NCI-H187 (cell line): Measurements from ENCODE around the gene HMG20A.

Source experiments
- DNase-seq, 2 experiments: peaks; one replicate each; lab custom pipeline; 2025; lab: John Stamatoyannopoulos, UW

HMG20A gene

DNA sequence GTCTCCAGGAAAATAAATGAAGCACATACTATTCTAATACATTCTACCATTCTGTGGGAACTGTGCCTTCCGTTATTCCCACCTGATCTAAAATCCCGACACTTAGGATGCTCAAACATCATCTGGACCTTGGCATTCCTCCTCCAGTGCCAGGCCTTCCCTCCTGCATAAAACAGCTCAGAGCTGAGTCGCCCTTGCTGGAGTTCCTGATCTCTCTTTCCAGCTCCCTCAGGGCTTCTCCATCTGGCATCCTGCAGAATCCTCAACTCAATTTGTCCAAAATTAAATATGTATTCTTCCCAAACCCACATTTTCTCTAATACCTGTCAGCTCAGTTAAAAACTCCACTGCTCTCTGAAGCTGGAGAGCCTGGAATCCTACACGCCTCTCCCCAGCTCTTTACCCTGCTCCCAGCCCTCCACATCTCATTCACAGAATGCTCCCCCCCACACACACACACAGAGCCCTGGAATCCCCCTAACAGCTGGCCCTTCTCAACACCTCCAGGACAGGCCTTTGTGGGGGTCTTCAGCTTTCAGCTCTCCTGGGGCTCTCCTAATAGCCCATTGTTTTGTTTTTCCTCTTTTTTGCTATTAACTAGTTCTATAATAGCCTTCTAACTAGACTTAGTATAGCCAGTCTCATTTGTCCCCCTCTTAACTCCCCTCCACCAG, 78.5 kb downstream of the HMG20A start:
- no peak for DNase-seq

- no peak for DNase-seq
Measured at GRCh38 chr15:77500989-77501388, 80.3 kb downstream of the HMG20A start.

DNA sequence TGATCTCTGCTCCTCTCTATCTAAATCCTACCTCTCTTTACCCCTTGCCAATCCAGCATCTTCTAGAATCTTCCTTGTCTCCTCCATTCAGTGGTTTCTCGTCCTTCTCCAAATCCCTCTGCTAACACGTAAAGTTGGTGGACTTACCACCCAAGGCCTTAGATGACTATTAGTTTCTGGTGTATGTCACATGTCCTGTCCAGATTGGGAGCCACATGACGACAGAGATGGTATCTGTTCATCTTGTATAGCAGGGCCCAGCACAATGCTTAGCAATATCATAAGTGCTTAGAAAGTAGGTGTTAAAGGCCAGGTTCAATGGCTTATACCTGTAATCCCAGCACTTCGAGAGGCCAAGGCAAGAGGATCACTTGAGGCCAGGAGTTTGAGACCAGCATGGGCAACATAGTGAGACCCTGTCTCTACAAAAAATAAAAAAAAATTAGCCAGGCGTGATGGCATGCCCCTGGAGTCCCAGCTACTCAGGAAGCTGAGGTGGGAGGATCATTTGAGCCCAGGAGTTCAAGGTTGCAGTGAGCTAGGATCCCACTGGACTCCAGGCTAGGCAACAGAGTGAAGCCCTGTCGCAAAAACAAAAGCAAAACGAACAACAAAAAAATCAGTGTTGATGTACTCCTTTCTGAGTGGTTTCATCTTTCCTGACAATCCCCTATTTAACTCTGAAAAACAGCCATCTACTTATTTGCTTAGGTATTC, 81.8 kb downstream of the HMG20A start:
- DNase-seq = no peak

- no peak for DNase-seq
Measured at GRCh38 chr15:77503240-77503639, 82.6 kb downstream of the HMG20A start.

DNA sequence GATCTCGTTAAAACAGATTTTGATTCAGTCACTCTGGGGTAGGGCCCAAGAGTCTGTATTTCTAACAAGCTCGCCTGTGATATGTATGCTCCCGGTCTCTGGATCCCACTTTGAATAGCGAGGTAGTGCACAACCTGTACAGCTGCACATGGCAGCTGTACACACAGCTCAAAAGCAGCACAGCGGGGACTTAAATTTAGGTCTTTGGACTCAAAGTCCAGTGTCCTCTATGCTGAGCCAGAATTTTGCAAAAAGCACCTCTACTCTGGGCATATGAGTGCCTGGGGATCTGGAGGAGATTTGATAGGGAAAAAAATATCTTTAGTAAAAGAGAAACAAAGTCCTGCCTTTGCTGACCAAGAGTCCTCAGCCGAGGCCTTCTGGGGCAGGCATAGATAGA, 83.1 kb downstream of the HMG20A start:
- no peak for DNase-seq

DNA sequence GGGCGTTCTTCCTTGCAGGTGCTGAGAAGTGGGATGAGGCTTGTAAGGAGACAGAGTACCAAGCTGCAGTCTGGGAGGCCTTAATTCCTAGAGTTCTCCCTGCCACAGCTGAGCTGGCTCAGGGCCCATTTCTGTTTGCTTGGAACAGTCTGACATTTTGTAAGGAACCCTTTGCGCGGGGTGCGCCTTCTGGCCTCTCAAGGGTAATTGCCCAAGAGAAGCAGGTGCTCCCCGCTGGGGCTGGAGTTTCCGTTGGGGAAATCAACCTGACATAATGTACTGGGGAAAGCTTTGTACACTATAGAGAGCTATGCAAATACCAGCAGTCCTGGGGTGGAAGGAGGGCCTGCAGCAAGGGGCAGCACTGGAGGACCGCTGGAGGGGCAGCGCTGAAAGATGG, 83.6 kb downstream of the HMG20A start:
- DNase-seq = peak; percentile 55 to 82

DNA sequence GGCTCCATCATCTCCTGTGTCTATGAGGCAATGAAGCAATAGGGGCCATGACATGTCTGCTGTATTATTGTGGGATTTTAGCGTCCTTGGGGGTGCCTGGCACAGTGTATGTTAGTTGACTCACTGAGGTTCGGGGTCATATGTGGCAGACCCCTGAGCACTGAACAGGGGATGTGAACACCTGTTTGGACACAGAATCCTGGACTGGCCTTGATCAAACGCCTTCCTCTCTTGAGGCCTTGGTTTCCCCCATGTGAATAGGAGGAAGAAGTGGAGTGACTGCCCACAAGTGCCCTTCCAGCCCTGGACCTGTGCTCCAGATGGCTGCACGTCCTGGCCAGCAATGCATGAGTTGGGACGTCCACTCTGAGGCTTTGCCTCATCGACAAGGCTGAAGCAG, 84.2 kb downstream of the HMG20A start:
- DNase-seq = no peak

DNA sequence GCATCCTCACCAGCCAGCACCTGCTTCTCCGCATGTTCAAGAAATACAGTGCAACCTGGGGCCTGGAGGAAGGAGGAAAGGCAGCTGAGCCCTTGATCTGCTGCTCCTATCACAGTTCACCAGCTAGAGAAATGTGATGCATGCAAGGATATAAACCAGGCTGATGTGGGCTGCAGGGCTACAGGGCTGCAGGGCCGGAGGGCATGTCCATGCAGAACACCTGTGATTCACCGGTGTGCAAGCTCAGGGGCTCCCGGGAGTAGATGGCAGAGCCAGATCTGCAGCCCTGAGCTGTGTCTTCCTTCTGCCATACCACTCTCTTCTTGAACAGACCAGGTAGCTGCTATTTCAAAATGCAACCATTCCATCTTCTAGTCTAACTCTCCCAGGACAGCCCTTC, 84.9 kb downstream of the HMG20A start:
- DNase-seq = no peak

DNA sequence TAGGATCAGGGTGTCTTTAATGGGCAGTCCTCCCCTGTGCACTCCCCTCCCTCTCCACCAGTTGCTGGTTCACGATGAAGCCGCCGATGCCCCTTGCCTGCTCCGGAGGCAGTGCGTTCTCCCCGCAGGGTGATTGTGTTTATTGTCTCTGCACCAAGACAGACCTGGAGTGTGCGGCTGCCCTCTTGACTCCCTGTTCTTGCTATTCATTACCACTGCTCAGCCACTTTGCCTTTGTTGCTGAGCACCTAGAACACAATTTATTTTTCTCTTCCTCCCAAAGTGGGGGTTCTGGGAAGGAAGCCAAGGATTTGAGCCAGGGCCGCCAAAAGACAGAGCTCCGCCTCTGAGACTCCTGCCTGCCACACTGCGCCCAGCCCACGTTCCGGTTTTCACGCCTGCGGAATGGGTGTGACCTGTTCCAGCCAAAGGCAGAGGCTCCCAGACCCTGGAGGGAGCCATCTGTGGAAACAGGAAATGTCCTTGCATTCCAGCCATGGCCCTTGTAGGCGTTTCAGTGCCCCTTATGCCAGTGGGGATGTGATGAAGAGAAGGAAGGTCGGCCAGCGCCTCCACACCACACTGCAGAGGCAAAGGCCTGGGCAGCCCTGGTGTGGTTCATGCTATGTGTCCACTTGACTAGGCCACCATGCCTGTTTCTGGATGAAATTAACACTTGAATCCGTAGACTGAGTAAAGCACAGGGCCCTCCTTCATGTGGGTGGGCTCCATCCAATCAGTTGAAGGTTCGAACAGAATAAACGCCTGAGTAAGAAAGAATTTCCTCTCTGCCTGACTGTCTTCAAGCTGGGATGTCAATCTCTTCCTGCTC, 85.8 kb downstream of the HMG20A start:
- no peak for DNase-seq

DNA sequence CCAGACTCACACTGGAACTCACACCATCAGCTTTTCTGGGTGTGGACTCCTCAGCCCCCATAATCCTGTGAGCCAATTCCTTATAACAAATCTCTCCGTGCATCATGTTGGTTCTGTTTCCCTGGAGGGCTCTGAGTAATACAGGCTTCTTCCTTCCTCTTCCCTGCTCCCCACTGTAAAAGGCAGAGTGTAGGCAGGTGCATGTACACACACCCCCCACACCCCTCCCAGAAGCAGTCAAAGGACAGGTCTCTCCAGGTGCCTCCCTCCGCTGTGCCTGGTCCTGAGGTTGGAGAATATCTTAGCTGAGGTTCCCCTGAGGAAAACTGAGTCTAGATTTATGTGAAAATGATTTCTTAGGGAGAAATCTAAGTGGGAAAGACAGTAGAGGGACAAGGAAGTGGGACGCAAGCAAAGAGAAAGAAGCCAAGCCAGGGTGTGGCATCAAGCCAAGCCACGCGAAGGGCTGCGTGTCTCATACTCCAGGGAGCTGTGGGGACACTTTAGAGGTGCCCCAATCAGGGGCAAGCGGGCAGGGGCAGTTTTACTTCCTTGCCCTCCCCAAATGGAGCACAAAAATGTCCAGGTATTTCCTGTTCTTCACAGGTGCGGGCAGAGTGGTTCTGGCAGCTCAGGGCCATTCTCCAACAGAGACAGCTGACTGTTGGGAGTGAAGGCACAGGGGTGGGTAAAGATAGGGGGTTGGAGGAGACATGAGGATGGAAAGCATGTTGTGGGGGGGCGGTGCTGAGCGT, 86.6 kb downstream of the HMG20A start:
- DNase-seq = no peak

GRCh38 chr15:77507911-77508310, 87.2 kb downstream of the HMG20A start:
- no peak for DNase-seq

GRCh38 chr15:77508541-77509243, 88.0 kb downstream of the HMG20A start:
- no peak for DNase-seq

- no peak for DNase-seq
Measured at GRCh38 chr15:77510066-77511057, 89.7 kb downstream of the HMG20A start.

GRCh38 chr15:77511869-77512268, 91.2 kb downstream of the HMG20A start:
- no peak for DNase-seq

DNA sequence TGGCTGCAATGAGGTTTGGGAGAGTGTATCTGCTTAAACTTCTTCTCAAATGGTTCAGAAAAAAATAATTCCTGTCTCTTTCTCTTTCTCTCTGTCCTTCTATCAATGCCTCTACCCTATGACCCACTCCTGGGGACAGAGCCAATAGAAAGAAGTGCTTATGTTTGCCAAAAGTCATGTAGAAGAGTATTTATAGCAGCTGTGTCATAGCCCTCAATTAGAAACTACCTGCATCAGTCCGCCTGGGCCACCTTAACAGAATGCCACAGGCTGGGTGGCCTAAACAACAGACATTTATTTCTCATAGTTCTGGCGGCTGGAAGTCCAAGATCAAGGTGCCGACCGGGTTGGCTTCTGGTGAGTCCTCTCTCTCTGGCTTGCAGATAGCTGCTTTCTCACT, 92.5 kb downstream of the HMG20A start:
- DNase-seq = no peak

GRCh38 chr15:77514641-77515402, 94.1 kb downstream of the HMG20A start:
- DNase-seq = no peak

GRCh38 chr15:77515613-77516012, 94.9 kb downstream of the HMG20A start:
- no peak for DNase-seq

- DNase-seq = no peak
Measured at GRCh38 chr15:77516076-77516475, 95.4 kb downstream of the HMG20A start.

DNA sequence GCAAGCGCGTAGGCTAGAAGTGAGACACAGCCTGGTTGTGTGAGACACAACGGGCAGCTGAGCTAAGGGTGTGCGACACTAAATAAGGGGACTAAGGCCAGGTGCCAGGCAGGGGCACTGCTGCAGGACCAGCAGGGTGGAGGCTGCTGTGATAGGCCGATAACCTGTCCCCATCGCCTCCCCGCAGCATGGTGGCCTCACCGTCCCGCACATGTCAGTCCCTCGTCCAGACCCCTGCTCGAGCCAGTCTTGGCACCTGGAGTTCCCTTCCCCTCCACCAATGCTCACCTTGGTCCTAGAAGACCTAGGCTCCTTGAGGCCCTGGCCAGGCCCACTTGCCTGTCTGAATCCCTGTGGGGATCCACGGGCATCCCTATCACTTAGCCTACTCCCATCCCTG, 96.1 kb downstream of the HMG20A start:
- no peak for DNase-seq

- no peak for DNase-seq
Measured at GRCh38 chr15:77517579-77517978, 96.9 kb downstream of the HMG20A start.
